Glomerular endothelial cell (primary cell): ENCODE measurements around the gene ONECUT3. TPM values are rescaled to one million over a fixed set of nuclear protein-coding genes. Genes with fewer than 3 reads are reported as not detected.
"Not testable (repeated sequence)": the region's sequence is repeated elsewhere in the genome, so short reads cannot be mapped to it uniquely, and the experiment has no call there.

Experiments used
- DNase-seq: peaks from one replicate; pipeline ENCODE4 v3.0.0-alpha.2; 2011; ENCODE audit warnings: low read depth, low spot score; ENCODE audit errors: extremely low read depth
- total RNA-seq: library from RNA; depleted of rRNA; stranded (reverse); fragments of >200 nt; gene quantifications from 2 replicates; pipeline ENCODE4 v1.2.3, GENCODE V29; 2015

The ONECUT3 gene
- total RNA-seq, 1 donor from 2014 or later = not detected

DNA sequence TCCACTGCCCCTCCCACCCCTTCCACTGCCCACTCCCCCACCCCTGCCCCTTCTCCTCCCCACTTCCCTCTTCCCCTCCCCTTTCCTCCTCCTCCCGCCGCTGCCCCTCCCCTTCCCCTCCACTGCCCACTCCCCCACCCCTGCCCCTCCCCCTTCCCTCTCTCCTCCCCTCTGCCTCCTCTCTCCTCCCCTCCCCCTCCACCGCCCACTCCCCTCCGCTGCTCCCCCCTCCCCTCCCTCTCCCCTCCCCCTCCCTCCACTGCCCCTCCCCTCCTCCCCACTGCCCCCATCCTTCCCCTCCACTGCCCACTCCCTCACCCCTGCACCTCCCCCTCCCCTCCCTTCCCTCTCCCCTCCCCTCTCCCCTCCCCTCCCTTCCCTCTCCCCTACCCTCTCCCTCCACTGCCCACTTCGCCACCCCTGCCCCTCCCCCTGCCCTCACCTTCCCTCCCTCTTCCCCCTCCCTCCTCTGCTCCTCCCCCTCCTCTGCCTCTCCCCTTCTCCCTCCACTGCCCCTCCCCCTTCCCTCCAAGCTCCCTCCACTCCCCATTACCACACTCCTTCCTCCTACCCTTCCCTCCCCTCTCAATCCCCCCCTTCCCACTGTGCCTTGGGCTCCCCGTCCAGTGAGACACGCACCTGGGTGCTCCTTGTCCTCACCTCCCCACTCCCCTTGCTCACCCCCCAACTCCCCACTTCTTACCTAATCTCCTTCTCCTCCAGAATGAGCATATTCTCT lies 36.9 kb downstream of the ONECUT3 start:
- no peak for DNase-seq

DNA sequence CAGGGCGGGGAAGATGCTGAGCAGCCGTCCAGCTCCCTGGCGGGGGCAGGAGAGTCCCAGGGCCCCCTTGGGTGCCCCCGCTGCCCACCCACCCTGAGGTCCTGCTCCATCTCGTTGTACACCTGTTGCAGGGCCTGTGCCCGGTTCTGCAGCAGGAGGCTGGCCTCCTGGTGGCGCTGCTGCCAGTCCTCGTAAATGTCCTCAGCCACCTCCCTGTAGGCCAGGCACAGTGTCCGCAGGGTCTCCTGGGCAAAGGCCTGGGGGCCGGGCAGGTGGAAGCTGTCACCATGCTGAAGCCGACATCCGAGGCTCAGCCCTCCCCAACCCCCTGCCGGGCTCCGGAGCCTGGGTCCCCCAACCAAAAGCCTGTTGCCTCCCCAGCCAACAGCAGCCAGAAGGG lies 38.6 kb downstream of the ONECUT3 start:
- DNase-seq = no peak

DNA sequence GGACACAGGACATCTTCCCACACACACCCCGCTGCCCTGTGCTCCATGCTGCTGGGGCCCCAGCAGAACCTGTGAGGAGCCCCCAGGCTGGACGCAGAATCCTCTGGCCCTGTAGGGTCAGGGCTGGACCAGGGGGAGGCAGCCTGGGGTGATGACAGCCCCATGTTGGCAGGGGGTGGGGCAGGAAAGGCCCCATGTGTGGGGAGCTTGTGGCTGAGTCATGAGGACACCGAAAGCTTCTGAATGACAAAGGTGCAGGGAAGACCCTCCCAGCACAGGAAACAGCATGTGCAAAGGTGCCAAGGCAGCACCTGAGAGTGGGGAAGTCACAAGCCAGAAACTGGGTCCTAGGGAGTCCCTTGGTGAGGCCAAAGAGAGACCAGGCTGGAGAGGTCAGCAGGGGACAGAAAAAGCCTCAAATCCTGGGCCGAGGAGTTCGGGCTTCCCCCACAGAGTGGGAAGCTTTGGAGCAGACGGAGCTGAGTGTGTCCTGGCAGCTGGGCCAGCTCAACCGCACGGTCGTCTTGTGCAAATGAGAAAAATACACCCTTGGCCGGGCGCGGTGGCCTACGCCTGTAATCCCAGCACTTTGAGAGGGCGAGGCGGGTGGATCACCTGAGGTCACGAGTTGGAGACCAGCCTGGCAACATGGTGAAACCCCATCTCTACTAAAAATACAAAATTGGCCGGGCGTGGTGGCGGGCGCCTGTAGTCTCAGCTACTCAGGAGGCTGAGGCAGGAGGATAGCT lies 41.3 kb downstream of the ONECUT3 start:
- DNase-seq = no peak

DNA sequence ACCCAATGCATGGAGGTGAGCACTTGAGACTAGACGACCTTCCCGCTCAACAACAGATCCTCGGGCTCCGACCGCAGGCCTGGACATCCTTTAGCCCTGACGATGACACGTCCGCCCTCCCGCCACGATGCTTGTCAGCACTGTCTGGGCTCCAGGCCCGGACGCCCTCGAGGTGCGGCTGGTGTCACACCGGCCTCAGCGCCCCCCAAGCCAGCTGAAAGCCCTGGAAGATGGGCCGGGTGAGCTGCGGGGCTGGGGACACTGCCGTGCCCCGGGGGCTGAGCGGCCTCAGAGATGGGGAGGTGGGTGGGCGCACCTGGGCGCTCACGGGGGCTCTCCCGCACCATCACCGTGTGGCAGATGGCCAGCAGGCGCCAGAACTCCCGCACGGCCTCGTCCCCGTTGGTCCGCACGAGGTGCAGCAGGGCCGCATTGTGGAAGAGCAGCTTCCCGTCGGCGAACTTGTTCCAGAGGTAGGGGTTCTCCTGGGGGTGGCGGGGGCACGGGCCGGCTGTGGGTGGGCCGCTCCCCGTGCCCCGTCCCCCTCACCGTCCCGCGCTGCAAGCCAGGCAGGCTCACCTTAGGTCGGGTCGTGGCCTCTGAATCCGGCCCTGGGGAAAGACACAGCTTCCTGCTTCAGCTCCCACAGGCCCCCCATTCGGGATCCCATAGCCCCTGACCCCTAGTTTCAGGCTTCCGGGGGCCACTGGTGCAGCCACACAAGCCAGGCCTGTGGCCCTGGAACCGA lies 43.3 kb downstream of the ONECUT3 start:
- DNase-seq = no peak

DNA sequence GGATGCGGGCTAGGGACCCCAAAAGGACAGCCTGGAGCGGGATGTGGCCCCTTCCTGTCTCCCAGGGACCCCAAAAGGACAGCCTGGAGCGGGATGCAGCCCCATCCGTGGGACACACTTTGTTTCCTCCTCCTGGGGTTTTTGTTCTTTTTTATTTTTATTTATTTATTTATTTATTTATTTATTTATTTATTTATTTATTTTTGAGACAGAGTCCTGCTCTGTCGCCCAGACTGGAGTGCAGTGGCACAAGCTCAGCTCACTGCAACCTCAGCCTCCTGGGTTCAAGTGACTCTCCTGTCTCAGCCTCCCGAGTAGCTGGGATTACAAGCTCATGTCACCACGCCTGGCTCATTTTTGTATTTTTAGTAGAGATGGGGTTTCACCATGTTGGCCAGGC lies 44.0 kb downstream of the ONECUT3 start:
- DNase-seq = not testable (repeated sequence)

DNA sequence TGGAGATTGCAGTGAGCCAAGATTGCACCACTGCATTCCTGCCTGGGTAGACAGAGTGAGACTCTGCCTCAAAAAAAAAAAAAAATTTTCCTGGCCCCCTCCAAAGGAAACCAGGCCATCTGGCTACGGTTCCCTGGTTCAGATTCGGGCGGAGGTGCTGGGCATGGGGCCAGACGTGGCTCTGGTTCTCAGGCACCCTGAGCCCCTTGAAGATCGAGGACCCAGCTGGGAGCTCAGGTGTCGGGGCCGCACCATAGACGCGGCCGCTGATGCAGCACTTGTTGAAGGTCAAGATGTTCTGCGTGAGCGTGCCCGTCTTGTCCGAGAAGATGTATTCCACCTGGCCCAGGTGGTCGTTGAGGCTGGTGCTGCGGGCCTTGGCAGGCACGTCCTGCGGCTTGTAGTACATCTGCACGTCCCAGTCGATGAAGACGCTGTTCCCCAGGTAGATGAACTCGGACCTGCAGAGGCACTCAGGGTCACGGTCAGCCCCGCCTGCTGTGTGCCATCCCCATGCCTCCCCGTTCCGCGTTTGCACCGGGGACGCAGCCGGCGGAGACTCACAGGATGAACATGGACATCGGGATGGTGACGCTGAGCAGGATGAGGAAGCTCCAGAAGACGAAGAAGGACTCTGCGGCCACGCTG lies 46.5 kb downstream of the ONECUT3 start:
- DNase-seq = no peak

DNA sequence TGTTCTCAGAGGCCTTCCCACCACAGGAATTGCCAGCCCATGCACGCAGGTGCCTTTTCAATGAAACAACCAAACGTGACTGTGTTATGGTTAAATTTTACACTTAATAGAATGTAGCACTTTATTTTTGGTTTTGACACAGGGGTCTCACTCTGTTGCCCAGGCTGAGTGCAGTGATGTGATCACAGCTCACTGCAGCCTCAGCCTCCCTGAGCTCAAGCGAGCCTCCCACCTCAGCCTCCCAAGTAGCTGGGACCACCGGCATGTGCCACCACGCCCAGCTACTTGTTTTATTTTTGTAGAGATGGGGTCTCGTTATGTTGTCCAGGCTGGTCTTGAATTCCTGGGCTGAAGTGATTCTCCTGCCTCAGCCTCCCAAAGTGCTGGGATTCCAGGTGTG lies 51.6 kb downstream of the ONECUT3 start:
- no peak for DNase-seq

DNA sequence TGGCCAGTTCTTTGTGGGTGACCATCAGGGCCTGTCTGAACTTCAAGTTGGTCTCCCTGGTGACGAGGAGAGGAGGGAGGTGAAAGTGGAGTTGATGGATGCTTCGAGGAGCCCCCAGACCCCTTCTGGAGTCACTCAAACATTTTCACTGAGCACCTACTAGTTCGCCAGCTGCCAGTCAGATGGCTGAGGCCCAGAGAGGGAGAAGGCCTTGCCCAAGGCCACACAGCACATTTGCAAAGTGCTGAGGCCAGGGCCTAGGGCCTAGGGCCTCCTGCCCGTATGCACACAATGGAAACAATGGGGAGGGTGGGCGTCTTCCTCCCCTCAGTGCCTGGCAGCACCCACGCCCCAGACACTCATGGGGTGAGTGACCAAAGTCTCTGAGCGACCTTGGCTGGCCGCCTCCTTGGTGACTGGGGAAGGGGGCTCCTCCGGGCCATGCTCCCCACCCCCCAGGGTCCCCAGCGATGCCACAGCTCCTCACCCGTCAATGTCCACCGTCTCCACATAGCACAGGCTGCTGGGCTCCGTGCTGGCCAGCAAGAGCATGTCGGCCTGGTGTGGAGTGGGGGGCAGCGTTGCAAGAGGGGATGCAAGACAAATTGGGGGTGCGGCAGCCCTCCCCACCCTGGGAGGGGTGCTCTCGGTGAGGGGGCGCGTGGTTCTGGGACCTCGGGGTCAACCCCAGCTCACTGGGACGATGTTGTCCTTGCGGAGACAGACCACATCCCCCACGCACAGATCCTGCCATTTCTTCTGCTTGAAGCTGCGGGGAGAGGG lies 52.3 kb downstream of the ONECUT3 start:
- DNase-seq = no peak

DNA sequence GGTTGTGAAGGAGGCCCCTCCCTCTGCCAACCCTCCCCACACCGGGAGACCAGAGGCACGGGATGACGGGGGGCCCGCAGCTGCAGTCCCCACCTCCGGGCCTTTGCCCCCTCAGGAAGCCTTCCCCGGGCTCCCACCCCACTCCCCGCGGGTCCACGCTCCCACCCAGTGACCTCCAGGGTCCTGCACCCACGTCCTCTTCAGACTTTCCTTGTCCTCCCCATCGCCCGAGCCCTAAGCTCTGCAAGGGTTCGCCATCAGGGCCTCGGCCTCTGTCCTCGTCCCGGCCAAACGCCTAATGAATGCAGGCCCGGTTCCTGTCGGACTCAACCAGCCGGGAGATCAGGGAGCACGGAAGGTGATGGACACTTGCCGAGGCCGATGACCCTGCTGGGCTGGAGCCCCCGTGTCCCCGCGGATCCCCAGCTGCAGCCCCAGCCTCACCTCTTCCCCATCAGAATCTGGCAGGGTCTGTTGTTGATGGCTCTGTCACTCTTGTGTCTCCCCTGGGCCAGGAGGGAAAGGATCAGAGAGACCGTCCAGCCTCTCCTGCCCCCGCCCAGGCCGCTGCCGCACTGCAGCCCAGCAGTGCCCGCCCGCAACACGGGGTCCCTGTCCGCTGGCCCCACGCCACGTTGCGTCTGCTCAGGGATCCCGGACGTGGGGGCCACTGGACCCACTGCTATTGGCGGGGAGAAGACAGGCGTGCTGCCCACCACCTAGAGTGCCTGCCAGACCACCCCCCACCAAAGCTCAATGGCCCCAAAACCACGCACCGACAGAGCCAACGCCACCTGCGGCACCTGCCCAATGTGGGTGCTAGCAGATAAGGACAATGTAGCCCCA lies 53.1 kb downstream of the ONECUT3 start:
- no peak for DNase-seq

DNA sequence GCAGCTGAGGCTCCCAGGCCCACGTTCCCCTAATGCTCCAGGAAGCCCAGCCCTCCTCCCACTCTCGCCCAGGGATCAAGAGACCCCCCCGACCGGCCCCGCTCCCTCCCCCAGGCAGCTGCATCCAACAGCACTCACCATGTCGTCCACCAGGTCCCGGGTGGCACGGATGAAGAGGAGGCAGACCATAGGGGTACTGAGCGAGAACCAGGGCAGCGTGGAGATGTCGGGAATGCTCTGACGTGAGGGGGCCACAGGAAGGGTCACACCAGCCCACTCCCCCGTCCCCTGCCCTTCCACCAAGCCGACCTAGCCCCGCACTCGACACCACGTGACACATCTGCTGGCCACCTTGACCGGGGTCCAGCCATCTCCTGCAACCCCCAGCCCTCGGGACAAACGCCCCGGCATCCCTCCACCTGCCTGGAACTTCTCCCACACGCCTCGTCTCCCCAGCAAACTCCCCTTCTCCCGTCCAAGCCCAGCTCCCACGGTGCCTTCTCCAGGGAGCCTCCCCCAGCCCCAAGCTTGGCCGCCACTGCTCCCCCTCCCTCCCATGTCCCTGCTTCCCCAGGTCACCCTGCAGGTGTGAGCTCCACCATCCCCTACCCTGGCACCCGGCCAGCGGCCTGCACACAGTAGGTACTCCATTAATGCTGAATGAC lies 53.9 kb downstream of the ONECUT3 start:
- DNase-seq = no peak

DNA sequence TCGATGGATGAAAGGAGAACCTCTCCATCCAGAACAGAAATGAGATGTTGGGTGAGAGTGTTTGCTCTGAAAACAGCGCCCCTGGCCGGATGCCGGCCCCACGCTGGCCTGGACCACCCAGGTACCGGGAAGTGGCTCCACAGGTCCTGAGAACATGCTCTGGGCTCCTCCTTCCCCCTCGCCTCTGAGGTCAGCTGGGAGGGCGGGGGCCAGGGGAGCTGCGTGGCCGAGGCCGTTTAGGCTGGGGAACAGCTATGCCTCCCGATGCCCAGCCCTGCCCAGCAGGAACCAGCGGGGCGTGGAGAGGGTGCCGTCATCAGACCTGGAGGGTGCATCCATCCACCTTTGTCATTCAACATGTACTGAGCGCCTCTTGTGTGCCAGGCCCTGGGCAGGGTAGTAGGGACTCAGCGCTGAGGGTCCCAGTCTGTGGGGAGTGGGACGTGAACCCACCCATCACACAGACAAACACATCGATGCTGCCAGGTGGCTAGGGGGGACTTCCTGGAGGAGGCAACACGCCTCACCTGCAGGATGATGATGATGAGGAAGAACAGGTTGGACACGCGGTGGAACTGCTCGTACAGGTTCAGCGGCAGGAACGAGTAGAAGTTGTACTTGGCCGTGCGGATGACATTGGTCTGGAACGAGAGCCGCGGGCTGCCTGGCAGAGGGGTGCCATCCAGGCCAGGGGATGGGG lies 54.5 kb downstream of the ONECUT3 start:
- no peak for DNase-seq

DNA sequence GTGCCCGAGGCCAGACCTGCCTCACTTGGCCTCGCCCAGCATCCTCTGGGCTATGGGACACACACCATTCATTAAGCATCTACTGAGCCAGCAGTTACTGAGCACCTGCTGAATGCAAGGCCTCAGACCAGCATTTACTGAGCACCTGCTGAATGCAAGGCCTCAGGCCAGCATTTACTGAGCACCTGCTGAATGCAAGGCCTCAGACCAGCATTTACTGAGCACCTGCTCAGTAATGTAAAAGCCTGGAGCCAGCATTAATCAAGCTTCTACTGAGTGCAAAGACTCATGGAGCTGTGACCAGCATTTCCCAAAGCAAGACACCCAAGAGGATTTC lies 55.1 kb downstream of the ONECUT3 start:
- DNase-seq = no peak

DNA sequence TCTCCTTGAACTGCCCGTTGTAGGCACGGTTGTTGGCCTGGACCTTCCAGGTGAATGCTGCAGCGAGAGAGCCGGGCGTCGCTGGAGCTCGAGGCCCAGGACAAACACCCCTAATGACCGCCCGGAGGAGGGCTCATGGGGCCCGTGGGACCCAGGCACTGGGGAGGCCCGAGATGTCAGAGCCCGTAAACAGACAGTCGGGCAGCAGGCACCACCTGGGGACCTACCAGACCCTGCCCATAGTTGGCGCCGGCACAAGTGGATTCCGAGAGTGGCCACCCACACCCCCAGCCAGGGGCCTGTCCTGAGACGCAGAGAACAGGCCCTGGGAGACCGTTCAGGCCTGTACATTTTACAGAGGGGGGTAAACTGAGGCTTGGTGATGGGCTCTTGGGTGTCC lies 56.4 kb downstream of the ONECUT3 start:
- no peak for DNase-seq

DNA sequence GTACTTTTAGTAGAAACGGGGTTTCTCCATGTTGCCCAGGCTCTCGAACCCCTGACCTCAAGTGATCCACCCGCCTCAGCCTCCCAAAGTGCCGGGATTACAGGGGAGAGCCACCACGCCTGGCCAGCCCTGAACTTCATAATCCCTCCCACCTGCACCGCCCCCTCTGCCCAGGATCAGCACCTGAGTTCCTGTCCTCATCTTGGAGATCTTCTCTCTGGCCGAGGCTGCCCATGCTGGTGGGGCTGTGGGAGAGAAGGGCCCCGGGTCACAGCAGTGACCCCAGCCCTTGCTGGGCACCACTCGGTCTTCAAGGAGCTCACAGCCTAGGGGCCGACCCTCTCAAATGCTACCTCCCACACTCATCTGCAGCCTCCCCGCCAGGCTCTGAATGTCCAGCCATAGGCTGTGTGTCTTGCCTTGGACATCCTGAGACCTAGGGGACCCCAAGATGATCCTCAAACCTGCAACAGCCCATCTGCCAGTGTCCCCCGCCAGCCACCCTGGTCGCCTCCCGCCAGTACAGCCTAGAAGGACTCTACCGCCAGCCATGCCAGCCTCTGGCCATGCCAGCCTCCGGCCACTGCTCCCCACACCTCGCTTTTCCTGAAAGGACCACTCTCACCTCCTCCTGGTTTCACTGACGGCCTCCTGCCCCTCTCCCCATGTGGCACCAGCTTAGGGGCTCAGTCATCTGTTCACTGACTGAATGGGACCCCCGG lies 57.3 kb downstream of the ONECUT3 start:
- DNase-seq = no peak

DNA sequence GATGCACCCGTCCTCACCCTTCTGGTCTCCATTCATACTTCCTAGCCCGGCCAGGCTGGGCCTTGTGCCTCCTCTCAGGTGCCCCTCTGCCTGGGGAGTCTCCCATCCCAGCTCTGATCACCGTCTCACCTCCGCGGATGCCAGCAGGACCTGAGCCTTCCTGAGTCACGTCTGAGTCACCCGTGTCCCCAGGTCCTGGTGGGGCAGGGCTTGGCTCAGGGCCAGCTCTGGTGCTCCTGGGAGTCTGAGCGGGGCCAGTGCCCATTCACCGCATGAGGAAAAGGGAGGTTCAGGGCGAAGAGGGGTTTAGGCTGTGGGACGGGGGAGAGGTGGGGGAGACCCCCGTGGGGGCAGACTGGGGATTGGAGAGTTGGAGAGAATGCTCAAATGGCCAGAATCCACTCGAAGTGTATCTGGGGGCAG lies 58.2 kb downstream of the ONECUT3 start:
- DNase-seq = no peak

DNA sequence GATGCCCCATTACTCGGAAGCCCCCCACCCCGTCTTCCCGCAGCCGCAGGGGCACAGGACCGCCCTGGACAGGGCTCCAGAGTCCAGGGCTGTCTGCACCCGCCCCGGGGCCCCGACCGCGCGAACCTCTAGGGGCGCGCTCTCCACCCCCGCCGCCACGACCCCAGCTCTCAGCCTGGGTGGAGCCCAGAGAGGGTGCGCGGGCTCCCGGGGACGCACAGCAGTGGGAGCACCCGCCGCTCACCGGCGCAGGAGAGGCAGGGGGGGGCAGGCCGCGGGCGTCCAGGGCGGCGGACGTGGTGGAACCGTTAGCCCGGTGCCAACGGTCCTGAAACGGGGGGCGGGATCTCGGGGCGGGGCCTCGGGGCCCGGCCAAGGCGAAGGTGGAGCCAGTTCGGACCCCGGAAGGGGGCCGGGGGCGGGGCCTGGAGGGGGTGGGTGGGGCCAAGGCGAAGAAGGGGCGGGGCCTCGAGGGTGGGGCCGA lies 58.7 kb downstream of the ONECUT3 start, which contains the start of gene ATP8B3:
Gene ATP8B3 (minus strand): TSS at position 335 of the 484 bp plus-strand sequence. CDS start 540 bp downstream, outside the sequence.
- no peak for DNase-seq

DNA sequence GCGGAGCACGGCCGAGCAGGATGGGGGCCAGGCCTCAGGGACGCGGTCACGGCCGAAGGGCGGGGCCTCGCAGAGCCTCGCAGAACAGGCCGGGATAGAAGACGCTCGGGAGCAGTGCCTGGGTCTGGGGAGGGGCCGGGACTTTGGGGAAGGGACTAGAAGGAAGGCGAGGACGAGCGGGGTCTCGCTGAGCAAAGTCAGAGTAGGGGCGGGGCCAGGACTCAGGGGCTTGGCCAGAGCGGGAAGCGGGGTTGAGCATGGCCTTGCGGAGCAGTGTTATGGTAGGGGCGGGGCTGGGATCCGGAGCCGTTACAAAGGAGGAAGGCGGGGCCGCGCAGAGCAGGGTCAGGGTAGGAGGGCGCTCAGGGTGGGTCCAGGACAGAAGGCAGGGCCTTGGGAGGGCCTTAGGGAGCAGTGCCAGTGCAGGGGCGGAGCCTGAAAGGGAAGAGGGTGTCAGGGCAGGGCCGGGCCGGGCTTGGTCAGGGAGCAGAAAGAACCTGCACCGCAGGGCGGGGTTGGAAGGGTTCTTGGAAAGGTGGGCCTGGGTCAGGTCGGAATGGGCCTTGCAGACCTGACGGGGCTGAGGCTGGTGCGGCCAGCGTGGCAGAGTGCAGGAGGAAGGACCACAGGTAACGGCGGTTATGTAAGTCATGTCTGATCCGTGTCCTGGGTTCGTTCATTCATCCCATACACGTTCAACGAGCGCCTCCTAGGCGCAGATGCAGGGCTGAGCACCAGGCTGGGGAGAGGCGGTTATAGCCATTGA lies 59.3 kb downstream of the ONECUT3 start:
- DNase-seq = peak; percentile 41
